ENCODE results near the gene HADH.

Gene HADH

DNA sequence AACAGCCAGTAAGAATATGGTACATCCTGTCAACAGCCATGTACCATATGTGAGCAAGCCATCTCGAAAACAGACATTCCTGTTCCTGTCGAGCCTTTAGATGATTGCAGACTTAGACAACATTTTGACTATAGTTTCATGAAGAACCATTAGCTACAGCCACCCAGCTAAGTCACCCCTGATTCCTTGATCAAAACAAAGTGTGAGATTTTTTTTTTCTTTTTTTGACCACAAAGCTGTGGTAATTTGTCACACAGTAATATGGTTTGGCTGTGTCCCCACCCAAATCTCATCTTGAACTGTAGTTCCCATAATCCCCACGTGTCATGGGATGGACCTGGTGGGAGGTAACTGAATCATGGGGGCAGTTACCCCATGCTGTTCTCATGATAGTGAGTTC, 15.2 kb upstream of the HADH start:
- Histone ChIP-seq H3K27me3 (ENCODE audit: control insufficient read depth, insufficient read depth, low read length) (no peaks in the 10 kb centered on the region), H3K36me3 (ENCODE audit: control insufficient read depth, insufficient read depth, low read length) (no peaks in the 10 kb centered on the region), H3K9ac (ENCODE audit: low read depth, low read length) (no peak overlapping the region), H3K4me3 (ENCODE audit: low read depth, low read length) (no peak overlapping the region), H3K9me3 (ENCODE audit: control insufficient read depth, insufficient read depth, low read length) (no peaks in the 10 kb centered on the region), H3K4me1 (ENCODE audit: control insufficient read depth, insufficient read depth, low read length) (no peaks in the 10 kb centered on the region), H3K27ac (ENCODE audit: low read depth, low read length) (no peak overlapping the region)

DNA sequence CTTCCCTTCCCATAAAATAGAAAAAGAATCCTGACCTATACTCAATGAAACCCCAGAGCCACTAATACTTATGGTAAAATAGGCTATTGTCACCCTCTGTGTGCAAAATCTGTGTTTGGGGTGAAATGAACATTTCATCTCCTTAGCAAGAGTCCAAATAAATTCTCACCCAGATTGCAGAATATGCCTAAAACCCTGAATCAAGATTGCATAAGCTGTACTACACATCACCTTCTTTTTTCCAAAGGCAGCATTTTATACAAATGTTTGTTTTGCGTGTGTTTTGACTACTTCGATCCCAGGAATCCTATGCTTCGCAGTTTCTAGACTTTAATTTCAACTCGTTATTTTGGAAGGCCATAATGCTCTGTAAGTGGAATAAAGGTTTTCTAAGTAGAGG, 12.2 kb upstream of the HADH start:
- Histone ChIP-seq H3K27ac (ENCODE audit: low read depth, low read length) (no peak overlapping the region), H3K36me3 (ENCODE audit: control insufficient read depth, insufficient read depth, low read length) (no peaks in the 10 kb centered on the region), H3K9me3 (ENCODE audit: control insufficient read depth, insufficient read depth, low read length) (no peaks in the 10 kb centered on the region), H3K9ac (ENCODE audit: low read depth, low read length) (no peak overlapping the region), H3K4me3 (ENCODE audit: low read depth, low read length) (no peak overlapping the region), H3K27me3 (ENCODE audit: control insufficient read depth, insufficient read depth, low read length) (no peaks in the 10 kb centered on the region), H3K4me1 (ENCODE audit: control insufficient read depth, insufficient read depth, low read length) (no peaks in the 10 kb centered on the region)

DNA sequence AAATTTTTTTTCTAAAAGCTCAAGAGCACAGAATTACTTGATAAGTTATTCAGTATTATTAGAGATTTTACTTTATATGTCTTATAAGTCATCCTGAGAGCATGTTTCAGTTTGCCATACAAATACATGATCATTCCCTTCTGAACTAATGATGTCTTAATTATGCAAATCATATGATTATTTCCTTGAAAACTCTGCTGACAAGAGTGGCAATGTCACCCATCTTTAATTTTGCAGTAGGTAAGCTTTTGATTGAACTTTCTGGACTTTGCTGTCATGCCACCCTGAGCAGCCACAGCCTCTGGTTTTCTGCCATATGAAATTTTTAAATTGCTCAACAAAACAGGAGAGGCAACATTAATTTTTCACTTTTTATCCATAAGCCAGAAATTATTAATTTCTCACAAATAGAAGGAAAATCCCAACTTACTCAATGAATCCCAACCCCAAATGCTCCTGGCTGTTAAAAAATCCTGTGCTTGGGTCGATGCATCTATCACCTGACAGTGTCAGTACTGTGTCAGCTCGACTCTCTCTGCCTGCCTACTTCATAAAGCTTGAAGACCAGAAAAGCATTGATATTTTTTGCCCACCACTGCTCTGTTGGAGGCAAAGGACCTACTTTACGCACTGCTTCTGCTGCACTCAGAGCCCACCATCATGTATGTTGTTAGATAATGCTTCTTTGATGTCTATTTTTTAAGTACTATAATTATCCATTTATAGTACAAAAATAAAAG, 11.6 kb upstream of the HADH start:
- H3K27me3 ChIP-seq (ENCODE audit: control insufficient read depth, insufficient read depth, low read length) = no peaks in the 10 kb centered on the region
- no peak overlapping the region for H3K27ac ChIP-seq (ENCODE audit: low read depth, low read length)
- H3K9me3 ChIP-seq (ENCODE audit: control insufficient read depth, insufficient read depth, low read length) = no peaks in the 10 kb centered on the region
- no peaks in the 10 kb centered on the region for H3K4me1 ChIP-seq (ENCODE audit: control insufficient read depth, insufficient read depth, low read length)
- no peaks in the 10 kb centered on the region for H3K36me3 ChIP-seq (ENCODE audit: control insufficient read depth, insufficient read depth, low read length)
- no peak overlapping the region for H3K9ac ChIP-seq (ENCODE audit: low read depth, low read length)
- H3K4me3 ChIP-seq (ENCODE audit: low read depth, low read length) = no peak overlapping the region

DNA sequence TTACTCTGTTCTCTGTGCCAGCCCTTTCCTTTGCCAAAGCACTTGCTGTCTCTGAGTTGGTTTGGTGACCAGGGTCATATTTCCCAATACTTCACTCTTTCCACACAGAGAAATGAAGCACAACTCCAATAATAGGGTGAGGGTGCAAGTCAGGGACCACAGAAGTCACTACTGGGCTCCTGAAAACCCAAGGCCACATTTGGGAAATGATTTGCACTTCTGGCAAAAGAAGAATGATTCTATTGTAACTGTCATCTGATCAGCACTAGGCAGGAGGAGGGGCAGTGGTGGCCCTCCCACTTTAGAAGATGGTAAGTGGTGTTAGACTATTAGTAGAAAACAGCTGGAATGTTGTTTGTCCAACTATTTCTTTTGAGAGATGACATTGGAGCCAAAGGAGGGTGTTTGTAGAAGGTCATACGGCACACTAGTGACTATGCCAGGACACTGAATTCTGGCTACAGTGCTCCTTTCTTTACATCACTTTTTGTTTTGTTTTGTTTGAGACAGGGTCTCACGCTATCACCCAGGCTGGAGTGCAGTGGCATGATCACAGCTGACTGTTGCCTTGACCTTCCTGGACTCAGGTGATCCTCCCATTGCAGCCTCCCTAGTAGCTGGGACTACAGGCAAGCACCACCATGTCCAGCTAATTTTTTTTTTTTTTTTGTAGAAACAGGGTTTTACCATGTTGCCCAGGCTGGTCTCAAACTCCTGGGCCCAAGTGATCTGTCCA, 10.8 kb upstream of the HADH start:
- no peaks in the 10 kb centered on the region for H3K36me3 ChIP-seq (ENCODE audit: control insufficient read depth, insufficient read depth, low read length)
- no peak overlapping the region for H3K4me3 ChIP-seq (ENCODE audit: low read depth, low read length)
- no peaks in the 10 kb centered on the region for H3K27me3 ChIP-seq (ENCODE audit: control insufficient read depth, insufficient read depth, low read length)
- H3K9ac ChIP-seq (ENCODE audit: low read depth, low read length) = no peak overlapping the region
- H3K27ac ChIP-seq (ENCODE audit: low read depth, low read length) = no peak overlapping the region
- H3K4me1 ChIP-seq (ENCODE audit: control insufficient read depth, insufficient read depth, low read length) = no peaks in the 10 kb centered on the region
- H3K9me3 ChIP-seq (ENCODE audit: control insufficient read depth, insufficient read depth, low read length) = no peaks in the 10 kb centered on the region

DNA sequence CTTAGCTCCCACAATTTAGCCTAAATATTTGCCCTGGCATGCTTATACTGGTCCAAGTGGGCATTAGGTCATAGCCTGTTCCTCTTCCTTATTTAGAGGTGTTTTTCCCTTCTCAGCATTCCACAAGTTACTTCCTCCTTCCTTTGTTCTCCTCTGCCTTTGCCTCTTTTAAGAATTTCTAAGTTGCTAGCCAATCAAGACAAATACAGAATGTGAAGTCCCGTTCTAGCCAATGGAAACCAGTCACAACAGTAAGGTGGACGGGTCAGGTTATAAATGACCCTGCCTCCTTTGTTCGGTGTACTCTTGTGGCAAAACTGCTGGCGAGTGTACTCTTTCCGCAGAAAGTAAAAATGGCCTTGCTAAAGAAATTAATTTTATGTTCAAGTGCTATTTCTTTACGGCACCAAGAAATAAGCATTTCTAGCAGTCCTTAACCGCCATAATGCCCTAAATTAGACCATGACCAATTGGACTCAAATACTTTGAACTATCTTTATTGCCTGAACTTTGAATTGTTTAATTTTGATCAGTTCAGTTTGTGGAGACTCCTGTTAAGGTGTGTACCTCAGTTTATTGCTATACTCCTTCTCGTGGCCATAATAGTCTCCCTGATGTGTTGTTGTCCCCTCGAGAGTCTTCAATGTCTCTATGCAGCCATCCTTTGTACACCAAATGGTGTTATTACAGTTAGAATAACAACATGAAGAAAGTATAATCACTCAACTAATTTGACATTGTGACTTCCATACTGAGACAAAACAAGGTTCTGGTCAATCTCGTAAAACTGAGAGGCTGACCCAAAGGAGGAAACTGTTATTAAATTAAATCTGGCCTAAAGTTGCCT, 1.6 kb upstream of the HADH start:
- Histone ChIP-seq H3K36me3 (ENCODE audit: control insufficient read depth, insufficient read depth, low read length) (no peaks in the 10 kb centered on the region), H3K27me3 (ENCODE audit: control insufficient read depth, insufficient read depth, low read length) (0 out of 2 replicates have a peak, but pooled peaks cover 7% of the 10 kb centered on the region), H3K4me3 (ENCODE audit: low read depth, low read length) (no peak overlapping the region; the same call in 1 of the 2 replicates), H3K9me3 (ENCODE audit: control insufficient read depth, insufficient read depth, low read length) (no peaks in the 10 kb centered on the region), H3K4me1 (ENCODE audit: control insufficient read depth, insufficient read depth, low read length) (peaks cover 6% of the 10 kb centered on the region), H3K27ac (ENCODE audit: low read depth, low read length) (no peak overlapping the region), H3K9ac (ENCODE audit: low read depth, low read length) (no peak overlapping the region)

DNA sequence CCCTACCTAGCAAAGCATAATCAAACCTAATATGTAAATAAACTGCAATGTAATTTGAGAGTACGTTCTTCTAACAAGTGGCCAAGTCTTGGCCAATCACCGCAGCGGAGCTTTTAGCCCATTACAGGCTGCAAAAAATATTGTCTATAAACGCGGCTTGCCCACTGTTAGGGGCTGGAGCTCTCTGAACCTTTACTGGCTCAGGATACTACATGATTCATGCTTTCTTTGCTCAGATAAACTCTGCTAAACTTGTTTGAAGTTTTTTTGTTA, 990 bp upstream of the HADH start:
- Histone ChIP-seq H3K4me1 (ENCODE audit: control insufficient read depth, insufficient read depth, low read length) (peaks cover 9% of the 10 kb centered on the region), H3K36me3 (ENCODE audit: control insufficient read depth, insufficient read depth, low read length) (no peaks in the 10 kb centered on the region), H3K9me3 (ENCODE audit: control insufficient read depth, insufficient read depth, low read length) (no peaks in the 10 kb centered on the region), H3K27ac (ENCODE audit: low read depth, low read length) (no peak overlapping the region), H3K27me3 (ENCODE audit: control insufficient read depth, insufficient read depth, low read length) (0 out of 2 replicates have a peak, but pooled peaks cover 7% of the 10 kb centered on the region), H3K9ac (ENCODE audit: low read depth, low read length) (no peak overlapping the region), H3K4me3 (ENCODE audit: low read depth, low read length) (no peak overlapping the region)

DNA sequence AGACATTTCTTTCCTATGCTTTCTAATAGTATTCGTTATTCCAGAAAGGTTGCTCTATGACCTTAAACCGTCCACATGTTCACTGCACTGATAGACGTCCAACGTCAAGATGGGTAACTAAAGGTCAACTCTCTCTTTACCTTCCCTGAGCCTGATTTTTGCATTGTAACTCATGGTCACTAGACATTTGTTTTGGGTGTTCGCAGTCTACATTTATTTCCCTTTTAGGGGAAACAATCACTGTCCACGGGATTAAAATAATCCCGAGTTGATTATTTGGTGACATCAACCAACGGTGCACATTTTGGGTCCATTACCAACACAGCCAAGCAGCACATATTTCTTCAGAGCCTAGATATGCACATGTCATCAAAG, 540 bp upstream of the HADH start:
- Histone ChIP-seq H3K4me1 (ENCODE audit: control insufficient read depth, insufficient read depth, low read length) (peaks cover 13% of the 10 kb centered on the region), H3K27ac (ENCODE audit: low read depth, low read length) (no peak overlapping the region)

DNA sequence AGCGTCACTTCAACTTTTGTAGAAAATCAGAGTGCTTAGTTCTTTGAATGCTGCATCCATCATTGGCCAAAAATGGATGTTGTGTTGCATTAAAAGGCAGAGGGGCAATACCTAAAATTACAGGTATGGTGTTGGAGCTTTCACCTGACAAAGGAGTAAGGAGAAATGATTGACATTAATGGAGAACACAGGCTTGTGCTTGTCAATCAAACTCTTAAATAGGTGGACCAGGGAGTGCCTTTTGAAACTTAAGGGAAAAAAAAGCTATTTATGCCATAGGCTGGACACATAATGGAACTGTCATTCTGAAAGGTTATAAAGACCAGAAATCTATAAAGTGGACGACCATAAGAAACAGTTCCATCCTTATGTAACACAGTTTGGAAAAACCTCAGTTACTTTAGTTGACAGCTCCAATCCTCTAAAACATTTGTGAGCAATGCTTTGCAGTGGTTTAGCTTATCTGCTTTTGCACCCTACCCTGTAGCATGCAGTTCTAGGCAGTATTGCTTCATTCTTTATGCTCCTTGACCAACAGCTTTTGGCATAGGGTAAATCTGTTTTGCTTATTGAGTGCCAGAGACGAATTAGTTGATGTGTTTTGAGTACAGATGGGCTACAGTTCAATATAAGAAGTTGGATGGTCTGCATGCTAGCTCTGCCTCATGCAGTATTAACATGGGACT, 2.4 kb downstream of the HADH start:
- H3K27ac ChIP-seq (ENCODE audit: low read depth, low read length) = no peak overlapping the region
- 0 out of 2 replicates have a peak, but pooled peaks cover 7% of the 10 kb centered on the region for H3K27me3 ChIP-seq (ENCODE audit: control insufficient read depth, insufficient read depth, low read length)
- H3K4me1 ChIP-seq (ENCODE audit: control insufficient read depth, insufficient read depth, low read length) = peaks cover 13% of the 10 kb centered on the region
- no peak overlapping the region for H3K9ac ChIP-seq (ENCODE audit: low read depth, low read length)
- H3K36me3 ChIP-seq (ENCODE audit: control insufficient read depth, insufficient read depth, low read length) = peaks cover 5% of the 10 kb centered on the region; the same call in 1 of the 2 replicates
- no peaks in the 10 kb centered on the region for H3K9me3 ChIP-seq (ENCODE audit: control insufficient read depth, insufficient read depth, low read length)
- H3K4me3 ChIP-seq (ENCODE audit: low read depth, low read length) = peak overlapping the region; percentile 93; the same call in 1 of the 2 replicates

More for the DNA sequence above, 540 bp upstream of the HADH start:
- Histone ChIP-seq H3K4me3 (ENCODE audit: low read depth, low read length) (peak overlapping the region; percentile 93), H3K9ac (ENCODE audit: low read depth, low read length) (no peak overlapping the region; the same call in 1 of the 2 replicates), H3K27me3 (ENCODE audit: control insufficient read depth, insufficient read depth, low read length) (0 out of 2 replicates have a peak, but pooled peaks cover 7% of the 10 kb centered on the region), H3K36me3 (ENCODE audit: control insufficient read depth, insufficient read depth, low read length) (no peaks in the 10 kb centered on the region), H3K9me3 (ENCODE audit: control insufficient read depth, insufficient read depth, low read length) (no peaks in the 10 kb centered on the region)

DNA sequence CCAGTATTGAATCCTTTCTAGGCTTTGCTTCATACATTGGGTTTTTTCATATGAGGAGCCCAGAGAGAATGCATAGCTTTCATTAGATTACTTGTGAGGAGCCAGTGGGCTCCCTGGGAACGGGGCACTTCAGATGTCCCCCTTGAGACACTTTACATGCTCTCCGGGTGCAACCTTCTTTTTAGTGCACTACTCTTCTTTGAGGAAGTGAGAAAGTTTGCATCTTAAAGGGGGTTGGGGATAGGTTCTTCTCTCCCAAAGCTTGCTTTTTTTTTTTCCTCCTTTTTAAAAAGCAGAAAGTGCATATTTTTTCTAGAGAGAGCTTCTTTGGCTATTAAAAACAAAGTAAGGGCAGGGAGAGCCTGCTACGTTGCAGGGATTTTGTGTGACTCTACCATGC, 4.3 kb downstream of the HADH start:
- Histone ChIP-seq H3K27me3 (ENCODE audit: control insufficient read depth, insufficient read depth, low read length) (0 out of 2 replicates have a peak, but pooled peaks cover 3% of the 10 kb centered on the region), H3K9me3 (ENCODE audit: control insufficient read depth, insufficient read depth, low read length) (no peaks in the 10 kb centered on the region), H3K36me3 (ENCODE audit: control insufficient read depth, insufficient read depth, low read length) (peaks cover 5% of the 10 kb centered on the region; the same call in 1 of the 2 replicates), H3K27ac (ENCODE audit: low read depth, low read length) (no peak overlapping the region), H3K9ac (ENCODE audit: low read depth, low read length) (no peak overlapping the region), H3K4me1 (ENCODE audit: control insufficient read depth, insufficient read depth, low read length) (peaks cover 11% of the 10 kb centered on the region), H3K4me3 (ENCODE audit: low read depth, low read length) (no peak overlapping the region)

DNA sequence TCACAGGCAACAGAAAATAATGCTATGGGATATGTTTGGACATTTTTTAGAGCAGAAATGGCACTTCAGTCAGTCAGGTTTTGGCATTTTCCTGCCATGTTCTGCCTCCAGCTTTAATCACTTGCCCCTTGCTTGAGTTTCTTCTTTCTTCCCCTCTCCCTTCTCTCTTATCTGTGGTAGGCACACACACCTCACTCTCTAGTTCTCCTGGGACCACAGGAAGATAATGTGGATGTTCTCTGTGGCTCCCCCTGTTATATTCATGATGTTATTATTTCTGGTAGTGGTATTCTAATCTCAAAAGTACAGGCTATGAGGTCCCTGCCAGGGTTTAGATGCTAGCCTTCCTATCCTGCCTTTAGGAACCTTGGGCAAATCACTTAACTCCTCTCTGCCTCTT, 5.2 kb downstream of the HADH start:
- peaks cover 7% of the 10 kb centered on the region; the same call in 1 of the 2 replicates for H3K36me3 ChIP-seq (ENCODE audit: control insufficient read depth, insufficient read depth, low read length)
- H3K9me3 ChIP-seq (ENCODE audit: control insufficient read depth, insufficient read depth, low read length) = no peaks in the 10 kb centered on the region
- no peak overlapping the region for H3K27ac ChIP-seq (ENCODE audit: low read depth, low read length)
- peaks cover 8% of the 10 kb centered on the region; the same call in 1 of the 2 replicates for H3K4me1 ChIP-seq (ENCODE audit: control insufficient read depth, insufficient read depth, low read length)
- H3K27me3 ChIP-seq (ENCODE audit: control insufficient read depth, insufficient read depth, low read length) = no peaks in the 10 kb centered on the region
- no peak overlapping the region for H3K4me3 ChIP-seq (ENCODE audit: low read depth, low read length)
- no peak overlapping the region for H3K9ac ChIP-seq (ENCODE audit: low read depth, low read length)
